Urothelium cell line (cell line): Measurements from ENCODE around the gene RUSF1.

ENCODE experiments used
- DNase-seq: peaks from one replicate; pipeline ENCODE4 v3.0.0; 2011; ENCODE audit warnings: low spot score, mixed read lengths
- FAIRE-seq: peaks from 2 replicates; lab custom pipeline; 2011; peaks lifted over from hg19 to GRCh38; lab: Jason Lieb, UNC

RUSF1 gene

GRCh38 chr16:31473264-31473984 lies 34.8 kb downstream of the RUSF1 start:
- no peak for FAIRE-seq
- DNase-seq: no peak

GRCh38 chr16:31472709-31473203 lies 35.4 kb downstream of the RUSF1 start:
- DNase-seq (peak; percentile 88), FAIRE-seq (no peak)

GRCh38 chr16:31471875-31472708 lies 36.1 kb downstream of the RUSF1 start, which contains the start of gene TGFB1I1:
Gene TGFB1I1 (plus strand): TSS chr16:31472152. CDS start chr16:31472189, 37 bp downstream.
- DNase-seq (peak; percentile 54), FAIRE-seq (no peak)

GRCh38 chr16:31471241-31471874 lies 36.8 kb downstream of the RUSF1 start:
- FAIRE-seq: no peak
- DNase-seq: no peak

- FAIRE-seq (no peak), DNase-seq (no peak)
Measured at GRCh38 chr16:31470615-31471014, 37.6 kb downstream of the RUSF1 start.

GRCh38 chr16:31467858-31468257 lies 40.3 kb downstream of the RUSF1 start:
- FAIRE-seq (no peak), DNase-seq (no peak)

- FAIRE-seq (no peak), DNase-seq (no peak)
Measured at GRCh38 chr16:31467151-31467773, 40.9 kb downstream of the RUSF1 start.

- DNase-seq (no peak), FAIRE-seq (no peak)
Measured at GRCh38 chr16:31466381-31466841, 41.8 kb downstream of the RUSF1 start.

GRCh38 chr16:31465788-31466370 lies 42.3 kb downstream of the RUSF1 start:
- no peak for DNase-seq
- FAIRE-seq: no peak

- no peak for FAIRE-seq
- no peak for DNase-seq
Measured at GRCh38 chr16:31464781-31465260, 43.4 kb downstream of the RUSF1 start.

GRCh38 chr16:31464348-31464769 lies 43.8 kb downstream of the RUSF1 start:
- FAIRE-seq (no peak), DNase-seq (no peak)

- no peak for DNase-seq
- FAIRE-seq: no peak
Measured at GRCh38 chr16:31461921-31462804, 46.0 kb downstream of the RUSF1 start.

- DNase-seq: no peak
- no peak for FAIRE-seq
Measured at GRCh38 chr16:31461201-31461920, 46.8 kb downstream of the RUSF1 start.

- FAIRE-seq: no peak
- no peak for DNase-seq
Measured at GRCh38 chr16:31460582-31461002, 47.6 kb downstream of the RUSF1 start.

GRCh38 chr16:31459687-31460581 lies 48.3 kb downstream of the RUSF1 start:
- DNase-seq: peak; percentile 96
- FAIRE-seq: peak; percentile 9

GRCh38 chr16:31458844-31459686 lies 49.1 kb downstream of the RUSF1 start, which contains the start of gene ARMC5:
Gene ARMC5 (plus strand): TSS chr16:31459501. CDS start chr16:31459525, 24 bp downstream.
- FAIRE-seq (no peak), DNase-seq (peak; percentile 88)
